Psoas muscle (tissue), 8 donors: ENCODE results near the gene VAMP8. TPM values are rescaled to one million over a fixed set of nuclear protein-coding genes. Genes with fewer than 3 reads are reported as not detected.
"Not testable (repeated sequence)": the region's sequence is repeated elsewhere in the genome, so short reads cannot be mapped to it uniquely, and the experiment has no call there.

ENCODE experiments used
- ATAC-seq, 4 donors: fragments of 200-7000 bp; cut with Tn5 transposase; one replicate each; pipeline ENCODE4 v1.9.1; 2020; ENCODE audit warnings: moderate library complexity in 3 of 4, mild to moderate bottlenecking in 2 of 4
- DNase-seq, 2 donors: peaks; one replicate each; pipeline ENCODE4 v3.0.0-alpha.2; 2020
- H3K27ac ChIP-seq: fragments of 200-600 bp; one replicate; pipeline ENCODE4 v1.8.0; 2022
- H3K27me3 ChIP-seq, 3 donors: fragments of 200-600 bp in 1 of 3; one replicate each; pipeline versions ENCODE4 v1.6.1 to v1.8.0; 2013 to 2022; ENCODE audit warnings: low read length in 2 of 3, mild to moderate bottlenecking in 2 of 3, moderate library complexity in 1 of 3; ENCODE audit not compliant: insufficient read depth in 3 of 3
- H3K36me3 ChIP-seq, 2 donors: fragments of 200-600 bp in 1 of 2; one replicate each; pipeline versions ENCODE4 v1.6.1 to v1.8.0; 2013 to 2022; ENCODE audit warnings: low read depth in 1 of 2, mild to moderate bottlenecking in 1 of 2, moderate library complexity in 1 of 2; ENCODE audit not compliant: insufficient read depth in 1 of 2
- H3K4me1 ChIP-seq: fragments of 200-600 bp; one replicate; pipeline ENCODE4 v1.8.0; 2022
- H3K4me3 ChIP-seq: fragments of 200-600 bp; one replicate; pipeline ENCODE4 v1.8.0; 2022; ENCODE audit warnings: mild to moderate bottlenecking
- H3K9me3 ChIP-seq: fragments of 200-600 bp; one replicate; pipeline ENCODE4 v1.8.0; 2022
- CTCF ChIP-seq: fragments of 200-600 bp; IDR thresholded peaks from one replicate; pipeline ENCODE4 v1.8.0; 2022; ENCODE audit warnings: antibody characterized with exemption
- WGBS, 3 donors: extraction: QIAGEN DNeasy Blood & Tissue Kit; methylation state at CpG; one replicate each; pipeline versions ENCODE4 v1.1.6 to v1.1.7; 2013; 5-methylcytosine and 5-hydroxymethylcytosine counted together
- intact Hi-C, 2 donors: fragments of 100-400 bp; cut with DNase I; formaldehyde crosslinking; loops; one replicate each; pipeline versions ENCODE4 v1.11.0 to v1.14.2; 2022
- polyA plus RNA-seq, 3 donors: library from polyadenylated mRNA; stranded (reverse); fragments of 200-250 nt; gene quantifications; one replicate each; pipeline ENCODE4 v1.2.3, GENCODE V29; 2013
- total RNA-seq, 4 donors: library from RNA; stranded (reverse); fragmentation: NEBNext Ultra II Directional in 2 of 4; extraction: Animal tissue kit (Norgen Biotek cat#: 25700) in 2 of 4; gene quantifications; one replicate each; pipeline versions ENCODE4 v1.2.1 to v1.2.4, GENCODE V29; 2021 to 2023
- donor health status: healthy with polysubstance abuse.
- donor health status: DM: no; HTN: no; CAD: no; lungs with moderate emphysema.
- donor health status: Bipolar disorder and iron deficiency.
- donor health status: healthy.
- donor health status: DM: yes; HTN: yes; CAD: no.
- donor health status: DM: no; HTN: no; CAD: no.
- donor health status: DM: no; HTN: no; CAD: no.
- donor health status: DM: yes; HTN: yes; CAD: no.

The VAMP8 gene
- total and polyA plus RNA-seq, 7 donors: 11.7 to 25.4 (median 15.7) TPM

GRCh38 chr2:85600235-85600575 lies 22.8 kb downstream of the VAMP8 start:
- DNase-seq (no peak), ATAC-seq (no peak)
- Histone ChIP-seq H3K4me1 (peaks cover 48% of the 10 kb centered on the region), H3K4me3 (no peak overlapping the region), H3K9me3 (no peaks in the 10 kb centered on the region), H3K27ac (peak overlapping the region; percentile 13), H3K36me3 (peaks cover 3 to 49% of the 10 kb centered on the region in 2 donors), H3K27me3 (no peaks in the 10 kb centered on the region)
- no peak for TF ChIP-seq CTCF
- 72 to 76% (median 73%) methylated on average over 3 of the region's 3 CpGs for WGBS, 3 donors
- intact Hi-C loops: loop anchor here in 1 of 2 donors (2.0 kb wide), 1 partner anchor 15 kb away; no protein-coding TSS in a partner anchor

GRCh38 chr2:85600951-85601770 lies 23.8 kb downstream of the VAMP8 start:
- intact Hi-C loops: loop anchor here in 1 of 2 donors (2.0 kb wide), 1 partner anchor 14 kb away; no protein-coding TSS in a partner anchor
- Histone ChIP-seq H3K4me3 (peak overlapping the region; percentile 74), H3K36me3 (peaks cover 3 to 53% of the 10 kb centered on the region in 2 donors), H3K9me3 (no peaks in the 10 kb centered on the region), H3K27ac (peak overlapping the region; percentile 89), H3K4me1 (peaks cover 56% of the 10 kb centered on the region), H3K27me3 (no peaks in the 10 kb centered on the region)
- ATAC-seq (no peak), DNase-seq (peak in 1 of 2 donors; percentile 45)
- 67 to 68% (median 67%) methylated on average over 6 of the region's 6 CpGs for WGBS, 3 donors
- no peak for TF ChIP-seq CTCF

- Histone ChIP-seq H3K36me3 (peaks cover 1 to 48% of the 10 kb centered on the region in 2 donors), H3K27ac (peak overlapping the region; percentile 89), H3K9me3 (no peaks in the 10 kb centered on the region), H3K27me3 (no peaks in the 10 kb centered on the region), H3K4me3 (peak overlapping the region; percentile 74), H3K4me1 (peaks cover 56% of the 10 kb centered on the region)
- TF ChIP-seq CTCF: no peak
- ATAC-seq (peak; percentile 58 to 74 (median 63)), DNase-seq (peak; percentile 84 to 90)
- 1 to 5% (median 3%) methylated on average over 26 to 36 of the region's 36 CpGs for WGBS, 3 donors
- intact Hi-C loops: loop anchor here in 1 of 2 donors (2.0 kb wide), 1 partner anchor 13 kb away; no protein-coding TSS in a partner anchor
These were observed 24.5 kb downstream of the VAMP8 start for GRCh38 chr2:85601771-85602475.

GRCh38 chr2:85602476-85603234 lies 25.3 kb downstream of the VAMP8 start, which contains the start of gene TMEM150A:
Gene TMEM150A (minus strand): TSS chr2:85602698. CDS start chr2:85601948, 750 bp downstream.
- Histone ChIP-seq H3K9me3 (no peaks in the 10 kb centered on the region), H3K36me3 (peaks cover 0 to 41% of the 10 kb centered on the region in 2 donors), H3K4me1 (peaks cover 57% of the 10 kb centered on the region), H3K27me3 (no peaks in the 10 kb centered on the region), H3K4me3 (peak within 1 kb of the TSS; percentile 74), H3K27ac (peak within 1 kb of the TSS; percentile 89)
- WGBS, 3 donors: 0 to 1% (median 1%) methylated on average over 59 to 73 of the region's 73 CpGs
- intact Hi-C loops: no loop called here
- peak; percentile 48 for TF ChIP-seq CTCF
- ATAC-seq (peak; percentile 80 to 90 (median 88)), DNase-seq (peak; percentile 98)

GRCh38 chr2:85604133-85604444 lies 26.7 kb downstream of the VAMP8 start:
- ATAC-seq, H3K9me3 ChIP-seq, DNase-seq, intact Hi-C loops, H3K27me3 ChIP-seq: not testable (repeated sequence)
- H3K4me3 ChIP-seq: peak overlapping the region; percentile 74
- WGBS, 3 donors: 29 to 44% (median 37%) methylated on average over 3 of the region's 3 CpGs
- H3K27ac ChIP-seq: peak overlapping the region; percentile 89
- H3K36me3 ChIP-seq: peaks cover 0 to 36% of the 10 kb centered on the region in 2 donors
- H3K4me1 ChIP-seq: peaks cover 71% of the 10 kb centered on the region
